Liver (tissue), 9 donors: ENCODE results near the gene ERC2. TPM values are rescaled to one million over a fixed set of nuclear protein-coding genes. Genes with fewer than 3 reads are reported as not detected.

Experiments used
- DNase-seq: peaks from one replicate; pipeline ENCODE4 v3.0.0-alpha.2; 2017; ENCODE audit warnings: low spot score
- H3K27ac ChIP-seq, 2 donors: one replicate each; pipeline ENCODE4 v1.7.0; 2013; ENCODE audit warnings: inconsistent platforms in 2 of 2, low read length in 2 of 2, control low read depth in 1 of 2, low read depth in 1 of 2, mild to moderate bottlenecking in 1 of 2
- H3K27me3 ChIP-seq, 4 donors: one replicate each; pipeline versions ENCODE4 v1.6.1 to v1.7.0; 2013; ENCODE audit warnings: low read length in 3 of 4, inconsistent platforms in 1 of 4, mild to moderate bottlenecking in 1 of 4, moderate library complexity in 1 of 4; ENCODE audit not compliant: control insufficient read depth in 4 of 4, insufficient read depth in 4 of 4
- H3K36me3 ChIP-seq, 4 donors: one replicate each; pipeline versions ENCODE4 v1.6.1 to v1.7.0; 2013; ENCODE audit warnings: low read length in 3 of 4, mild to moderate bottlenecking in 3 of 4, low read depth in 1 of 4, moderate library complexity in 1 of 4; ENCODE audit not compliant: control insufficient read depth in 4 of 4, insufficient read depth in 3 of 4
- H3K4me1 ChIP-seq, 4 donors: one replicate each; pipeline versions ENCODE4 v1.6.1 to v1.7.0; 2013; ENCODE audit warnings: low read length in 3 of 4, mild to moderate bottlenecking in 3 of 4, moderate library complexity in 1 of 4; ENCODE audit not compliant: control insufficient read depth in 4 of 4, insufficient read depth in 4 of 4
- H3K4me3 ChIP-seq, 3 donors: one replicate each; pipeline versions ENCODE4 v1.6.1 to v1.7.0; 2013; ENCODE audit warnings: low read length in 3 of 3, control low read depth in 1 of 3, low read depth in 1 of 3, mild to moderate bottlenecking in 1 of 3
- H3K9ac ChIP-seq, 2 donors: one replicate each; pipeline ENCODE4 v1.7.0; 2013; ENCODE audit warnings: low read length in 2 of 2, mild to moderate bottlenecking in 2 of 2, moderate library complexity in 2 of 2, control low read depth in 1 of 2, low read depth in 1 of 2
- H3K9me3 ChIP-seq, 4 donors: one replicate each; pipeline versions ENCODE4 v1.6.1 to v1.7.0; 2013; ENCODE audit warnings: low read length in 3 of 4; ENCODE audit not compliant: control insufficient read depth in 4 of 4
- ATF3 ChIP-seq: IDR thresholded peaks from 2 replicates; pipeline ENCODE4 v1.6.1; 2016; ENCODE audit warnings: antibody characterized with exemption
- CTCF ChIP-seq: fragments of 150-350 bp; IDR thresholded peaks from 2 replicates; pipeline ENCODE4 v1.5.1; 2017; ENCODE audit warnings: improper control_type of control experiment, low read depth, low read length; ENCODE audit not compliant: missing input control
- EGR1 ChIP-seq, 2 donors: IDR thresholded peaks; 2 replicates each; pipeline ENCODE4 v1.6.1; 2016 to 2018; ENCODE audit warnings: antibody characterized with exemption in 2 of 2, low read depth in 2 of 2
- FOXA1 ChIP-seq: IDR thresholded peaks from 2 replicates; pipeline ENCODE4 v1.6.1; 2016; ENCODE audit warnings: antibody characterized with exemption
- FOXA2 ChIP-seq: IDR thresholded peaks from 2 replicates; pipeline ENCODE4 v1.6.1; 2016; ENCODE audit warnings: antibody characterized with exemption
- GABPA ChIP-seq, 2 donors: IDR thresholded peaks in 1 of 2; conservative IDR thresholded peaks in 1 of 2; 2 replicates each; pipeline ENCODE4 v1.6.1; 2016; ENCODE audit warnings: antibody characterized with exemption in 2 of 2, mild to moderate bottlenecking in 1 of 2, moderate library complexity in 1 of 2
- HNF4A ChIP-seq, 2 donors: conservative IDR thresholded peaks; 2 replicates each; pipeline ENCODE4 v1.6.1; 2016; ENCODE audit warnings: antibody characterized with exemption in 2 of 2, mild to moderate bottlenecking in 2 of 2
- HNF4G ChIP-seq: IDR thresholded peaks from 2 replicates; pipeline ENCODE4 v1.6.1; 2016; ENCODE audit warnings: antibody characterized with exemption
- JUND ChIP-seq, 2 donors: IDR thresholded peaks; 2 replicates each; pipeline ENCODE4 v1.6.1; 2016; ENCODE audit warnings: antibody characterized with exemption in 2 of 2
- MAX ChIP-seq: IDR thresholded peaks from 2 replicates; pipeline ENCODE4 v1.6.1; 2016; ENCODE audit warnings: antibody characterized with exemption
- NR2F2 ChIP-seq: IDR thresholded peaks from 2 replicates; pipeline ENCODE4 v1.6.1; 2016; ENCODE audit warnings: antibody characterized with exemption
- RAD21 ChIP-seq, 2 donors: IDR thresholded peaks; 2 replicates each; pipeline ENCODE4 v1.6.1; 2016; ENCODE audit warnings: antibody characterized with exemption in 2 of 2, mild to moderate bottlenecking in 2 of 2
- REST ChIP-seq: IDR thresholded peaks from 2 replicates; pipeline ENCODE4 v1.6.1; 2016; ENCODE audit warnings: antibody characterized with exemption, mild to moderate bottlenecking
- RXRA ChIP-seq, 2 donors: IDR thresholded peaks; 2 replicates each; pipeline ENCODE4 v1.6.1; 2017 to 2018; ENCODE audit warnings: antibody characterized with exemption in 2 of 2, mild to moderate bottlenecking in 1 of 2
- SP1 ChIP-seq: IDR thresholded peaks from 2 replicates; pipeline ENCODE4 v1.6.1; 2018; ENCODE audit warnings: antibody characterized with exemption, mild to moderate bottlenecking
- TAF1 ChIP-seq: conservative IDR thresholded peaks from 2 replicates; pipeline ENCODE4 v1.6.1; 2016; ENCODE audit warnings: antibody characterized with exemption, mild to moderate bottlenecking
- YY1 ChIP-seq: IDR thresholded peaks from 2 replicates; pipeline ENCODE4 v1.6.1; 2016; ENCODE audit warnings: antibody characterized with exemption, mild to moderate bottlenecking
- ZBTB33 ChIP-seq: IDR thresholded peaks from 2 replicates; pipeline ENCODE4 v1.6.1; 2016; ENCODE audit warnings: antibody characterized with exemption
- WGBS: extraction: QIAGEN DNeasy Blood & Tissue Kit; methylation state at CpG from one replicate; pipeline ENCODE4 v1.1.7; 2013; 5-methylcytosine and 5-hydroxymethylcytosine counted together
- polyA plus RNA-seq, 2 donors: library from polyadenylated mRNA; stranded (reverse) in 1 of 2; unstranded in 1 of 2; fragments of 200-250 nt in 1 of 2; fragments of >200 nt in 1 of 2; fragmentation: Nextera tagmentation in 1 of 2; extraction: Ambion mirVana in 1 of 2; gene quantifications; one replicate each; pipeline versions ENCODE4 v1.2.1 to v1.2.3, GENCODE V29; 2013 to 2015
- total RNA-seq, 2 donors: library from RNA; depleted of rRNA; stranded (reverse); fragments of >200 nt; gene quantifications; one replicate each; pipeline ENCODE4 v1.2.3, GENCODE V29; 2014
- donor health status: healthy.
- donor health status: healthy.
- donor health status: healthy.
- donor health status: healthy.
- donor health status: healthy.

The ERC2 gene
- total and polyA plus RNA-seq, 4 donors, result 0.14 to 0.25 TPM; not detected in 2

- Histone ChIP-seq H3K9me3 (no peaks in the 10 kb centered on the region), H3K4me3 (no peak overlapping the region), H3K4me1 (no peaks in the 10 kb centered on the region), H3K9ac (no peak overlapping the region), H3K27ac (no peak overlapping the region), H3K36me3 (no peaks in the 10 kb centered on the region), H3K27me3 (no peaks in the 10 kb centered on the region)
- TF ChIP-seq ATF3, result no peak
- TF ChIP-seq GABPA (IDR thresholded peaks at IDR 0.05 in 1 of 2, conservative IDR thresholded peaks at IDR 0.05 in 1 of 2), result no peak
- no peak for TF ChIP-seq REST
- TF ChIP-seq EGR1 (IDR thresholded peaks at IDR 0.05; ENCODE audit: low read depth in 2 of 2), result no peak
- TF ChIP-seq HNF4G, result no peak
- no peak for TF ChIP-seq YY1
- no peak for TF ChIP-seq NR2F2
- no peak for TF ChIP-seq RXRA (IDR thresholded peaks at IDR 0.05)
- no peak for TF ChIP-seq JUND (IDR thresholded peaks at IDR 0.05)
- no peak for TF ChIP-seq FOXA1
- TF ChIP-seq FOXA2, result no peak
- no peak for TF ChIP-seq SP1
- TF ChIP-seq TAF1, result no peak
- TF ChIP-seq MAX, result no peak
- TF ChIP-seq RAD21 (IDR thresholded peaks at IDR 0.05), result no peak
- TF ChIP-seq HNF4A (conservative IDR thresholded peaks at IDR 0.05), result no peak
- no peak for TF ChIP-seq ZBTB33
- DNase-seq, result no peak
These were observed 466.3 kb downstream of the ERC2 start for GRCh38 chr3:56001991-56002390.

GRCh38 chr3:56001537-56001936 is 466.7 kb downstream of the ERC2 start:
- Histone ChIP-seq H3K27ac (no peak overlapping the region), H3K4me1 (no peaks in the 10 kb centered on the region), H3K36me3 (no peaks in the 10 kb centered on the region), H3K4me3 (no peak overlapping the region), H3K9ac (no peak overlapping the region), H3K9me3 (no peaks in the 10 kb centered on the region), H3K27me3 (no peaks in the 10 kb centered on the region)
- DNase-seq, result no peak
- TF ChIP-seq GABPA (IDR thresholded peaks at IDR 0.05 in 1 of 2, conservative IDR thresholded peaks at IDR 0.05 in 1 of 2) (no peak), TAF1 (no peak), NR2F2 (no peak), FOXA2 (no peak), REST (no peak), ATF3 (no peak), CTCF (no peak)
- 70% methylated on average over 4 of the region's 4 CpGs for WGBS
